SK-MEL-5 (cell line): Measurements from ENCODE around the gene LRRC3. TPM values are rescaled to one million over a fixed set of nuclear protein-coding genes. Genes with fewer than 3 reads are reported as not detected.
"Not testable (repeated sequence)": the region's sequence is repeated elsewhere in the genome, so short reads cannot be mapped to it uniquely, and the experiment has no call there.

Source experiments
- DNase-seq: peaks from one replicate; pipeline ENCODE4 v3.0.0-alpha.2; 2016; ENCODE audit warnings: low read depth, low spot score
- in situ Hi-C: cut with HindIII; loops from 2 replicates; pipeline ENCODE4 v1.10.0; 2016; ENCODE audit warnings: low sequenced_read_pairs, high pct_unique_total_duplicates, low pct_unique_long_range_greater_than_20kb
- total RNA-seq: library from RNA; depleted of rRNA; stranded (reverse); fragments of >200 nt; shearing (Covaris generic); gene quantifications from 2 replicates; pipeline ENCODE4 v1.2.3, GENCODE V29; 2014

LRRC3 gene
- total RNA-seq, 1 experiment from 2014 or later, result 1.5 TPM

GRCh38 chr21:44463724-44464123 is 8.4 kb downstream of the LRRC3 start:
- in situ Hi-C loops, result no loop called here
- DNase-seq, result no peak

- in situ Hi-C loops, result no loop called here
- no peak for DNase-seq
Measured at GRCh38 chr21:44464351-44464750, 9.0 kb downstream of the LRRC3 start.

GRCh38 chr21:44466351-44466954 is 11.1 kb downstream of the LRRC3 start:
- in situ Hi-C loops, result no loop called here
- no peak for DNase-seq

- no peak for DNase-seq
- in situ Hi-C loops, result no loop called here
Measured at GRCh38 chr21:44466996-44467858, 11.9 kb downstream of the LRRC3 start.

- no peak for DNase-seq
- in situ Hi-C loops, result no loop called here
Measured at GRCh38 chr21:44467859-44468195, 12.5 kb downstream of the LRRC3 start.

- no peak for DNase-seq
- in situ Hi-C loops, result no loop called here
Measured at GRCh38 chr21:44471341-44471740, 16.0 kb downstream of the LRRC3 start.

GRCh38 chr21:44471996-44472395 is 16.7 kb downstream of the LRRC3 start:
- in situ Hi-C loops, result no loop called here
- DNase-seq, result no peak

- no peak for DNase-seq
- in situ Hi-C loops, result no loop called here
Measured at GRCh38 chr21:44473915-44474555, 18.7 kb downstream of the LRRC3 start.

GRCh38 chr21:44475266-44475845 is 20.0 kb downstream of the LRRC3 start:
- in situ Hi-C loops, result no loop called here
- DNase-seq, result peak; percentile 37

- DNase-seq, result no peak
- in situ Hi-C loops, result no loop called here
Measured at GRCh38 chr21:44477131-44477530, 21.8 kb downstream of the LRRC3 start.

GRCh38 chr21:44477712-44478111 is 22.4 kb downstream of the LRRC3 start:
- DNase-seq, result no peak
- in situ Hi-C loops, result no loop called here

- no peak for DNase-seq
- in situ Hi-C loops, result no loop called here
Measured at GRCh38 chr21:44478124-44478800, 23.0 kb downstream of the LRRC3 start.

- in situ Hi-C loops, result no loop called here
- DNase-seq, result no peak
Measured at GRCh38 chr21:44478801-44479167, 23.5 kb downstream of the LRRC3 start.

GRCh38 chr21:44479556-44480199 is 24.4 kb downstream of the LRRC3 start:
- peak; percentile 39 for DNase-seq
- in situ Hi-C loops, result not testable (repeated sequence)

- DNase-seq, result no peak
- in situ Hi-C loops, result no loop called here
Measured at GRCh38 chr21:44480200-44481053, 25.1 kb downstream of the LRRC3 start.

- DNase-seq, result no peak
- in situ Hi-C loops, result no loop called here
Measured at GRCh38 chr21:44482581-44483287, 27.4 kb downstream of the LRRC3 start.
